ENCODE results near the gene FAM193A.

GRCh38 chr4:2500547-2500946 is 35.9 kb upstream of the FAM193A start:
- TF ChIP-seq CTCF (IDR thresholded peaks at IDR 0.05): no peak
- no peak for TF ChIP-seq EZH2 (IDR thresholded peaks at IDR 0.05; ENCODE audit: borderline replicate concordance, insufficient read depth, low read depth, low read length, poor library complexity, severe bottlenecking)

Measured in B cell (primary cell).